Activated B cell treated with CpG ODN at 0.5 μM for 24 hours (primary cell): Measurements from ENCODE around the gene STUM. TPM values are rescaled to one million over a fixed set of nuclear protein-coding genes. Genes with fewer than 3 reads are reported as not detected.
A peak's percentile ranks its signal among the peaks of the same experiment; 100 is the strongest.

ENCODE experiments used
- ATAC-seq: fragments of 200-7000 bp; cut with Tn5 transposase; one replicate; pipeline ENCODE4 v1.10.0; 2021; ENCODE audit warnings: low read depth, mild to moderate bottlenecking, moderate library complexity
- CTCF ChIA-PET: fragments of 350-600 bp; sonication (Branson Sonifier 250); formaldehyde crosslinking; loops from one replicate; lab custom pipeline; 2021; ENCODE audit warnings: antibody characterized with exemption; lab: Charles Lee
- POLR2A ChIA-PET: fragments of 350-600 bp; sonication (Branson Sonifier 250); formaldehyde crosslinking; loops from one replicate; lab custom pipeline; 2021; ENCODE audit warnings: antibody characterized with exemption; lab: Charles Lee
- DNase-seq: peaks from one replicate; pipeline ENCODE4 v3.0.0; 2022
- H3K27ac Mint-ChIP-seq: one replicate; pipeline ENCODE4 v1.8.0; 2020; ENCODE audit warnings: mixed read lengths
- H3K27me3 Mint-ChIP-seq: one replicate; pipeline ENCODE4 v1.8.0; 2021; ENCODE audit warnings: mixed read lengths
- H3K36me3 Mint-ChIP-seq: one replicate; pipeline ENCODE4 v1.8.0; 2021; ENCODE audit warnings: low read depth, mixed read lengths
- H3K4me1 Mint-ChIP-seq: one replicate; pipeline ENCODE4 v1.8.0; 2021; ENCODE audit warnings: mixed read lengths
- H3K4me3 Mint-ChIP-seq: one replicate; pipeline ENCODE4 v1.8.0; 2020; ENCODE audit warnings: mild to moderate bottlenecking, mixed read lengths
- H3K9me3 Mint-ChIP-seq: one replicate; pipeline ENCODE4 v1.8.0; 2020; ENCODE audit warnings: mixed read lengths
- intact Hi-C: fragments of 100-400 bp; cut with micrococcal nuclease; formaldehyde crosslinking; loops from one replicate; pipeline ENCODE4 v1.15.1; 2024
- total RNA-seq: library from RNA; stranded (reverse); gene quantifications from 2 replicates; pipeline ENCODE4 v1.2.3, GENCODE V29; 2022
- TF ChIP-seq, protein P1 (sequence below): fragments of 200-600 bp; IDR thresholded peaks from one replicate; pipeline ENCODE4 v1.8.0; 2022; ENCODE audit warnings: antibody characterized with exemption, mild to moderate bottlenecking

The STUM gene
- total RNA-seq, 1 donor from 2014 or later, result 0.33 TPM

DNA sequence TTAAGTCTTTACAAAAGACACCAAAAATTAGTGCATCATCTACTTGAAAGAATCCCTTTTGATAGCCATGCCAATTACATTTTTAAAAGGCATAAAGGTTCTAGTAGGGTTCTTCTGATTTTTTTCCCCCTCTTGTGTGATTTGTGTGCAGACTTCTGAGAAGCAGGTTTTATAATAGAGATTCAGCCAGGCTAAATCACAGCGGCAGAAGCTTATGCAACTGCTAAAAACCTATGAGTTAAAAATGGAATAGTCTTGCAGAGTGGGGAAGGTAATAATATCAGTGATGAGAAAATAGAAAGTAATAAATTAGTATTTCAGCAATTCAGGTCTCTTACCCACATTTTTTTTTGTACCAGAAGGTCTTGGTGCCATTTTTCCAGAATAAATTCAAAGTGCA, 17.7 kb downstream of the STUM start:
- CTCF ChIA-PET, result no interaction called here
- intact Hi-C loops, result no loop called here
- no peak overlapping the region for H3K4me3 Mint-ChIP-seq
- no peak overlapping the region for H3K27ac Mint-ChIP-seq
- ATAC-seq (no peak), DNase-seq (no peak)
- no peaks in the 10 kb centered on the region for H3K36me3 Mint-ChIP-seq
- no peaks in the 10 kb centered on the region for H3K27me3 Mint-ChIP-seq
- H3K4me1 Mint-ChIP-seq, result peaks cover 14% of the 10 kb centered on the region
- H3K9me3 Mint-ChIP-seq, result no peaks in the 10 kb centered on the region
- TF ChIP-seq, protein P1, sequence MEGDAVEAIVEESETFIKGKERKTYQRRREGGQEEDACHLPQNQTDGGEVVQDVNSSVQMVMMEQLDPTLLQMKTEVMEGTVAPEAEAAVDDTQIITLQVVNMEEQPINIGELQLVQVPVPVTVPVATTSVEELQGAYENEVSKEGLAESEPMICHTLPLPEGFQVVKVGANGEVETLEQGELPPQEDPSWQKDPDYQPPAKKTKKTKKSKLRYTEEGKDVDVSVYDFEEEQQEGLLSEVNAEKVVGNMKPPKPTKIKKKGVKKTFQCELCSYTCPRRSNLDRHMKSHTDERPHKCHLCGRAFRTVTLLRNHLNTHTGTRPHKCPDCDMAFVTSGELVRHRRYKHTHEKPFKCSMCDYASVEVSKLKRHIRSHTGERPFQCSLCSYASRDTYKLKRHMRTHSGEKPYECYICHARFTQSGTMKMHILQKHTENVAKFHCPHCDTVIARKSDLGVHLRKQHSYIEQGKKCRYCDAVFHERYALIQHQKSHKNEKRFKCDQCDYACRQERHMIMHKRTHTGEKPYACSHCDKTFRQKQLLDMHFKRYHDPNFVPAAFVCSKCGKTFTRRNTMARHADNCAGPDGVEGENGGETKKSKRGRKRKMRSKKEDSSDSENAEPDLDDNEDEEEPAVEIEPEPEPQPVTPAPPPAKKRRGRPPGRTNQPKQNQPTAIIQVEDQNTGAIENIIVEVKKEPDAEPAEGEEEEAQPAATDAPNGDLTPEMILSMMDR, result no peak
- POLR2A ChIA-PET, result no interaction called here

DNA sequence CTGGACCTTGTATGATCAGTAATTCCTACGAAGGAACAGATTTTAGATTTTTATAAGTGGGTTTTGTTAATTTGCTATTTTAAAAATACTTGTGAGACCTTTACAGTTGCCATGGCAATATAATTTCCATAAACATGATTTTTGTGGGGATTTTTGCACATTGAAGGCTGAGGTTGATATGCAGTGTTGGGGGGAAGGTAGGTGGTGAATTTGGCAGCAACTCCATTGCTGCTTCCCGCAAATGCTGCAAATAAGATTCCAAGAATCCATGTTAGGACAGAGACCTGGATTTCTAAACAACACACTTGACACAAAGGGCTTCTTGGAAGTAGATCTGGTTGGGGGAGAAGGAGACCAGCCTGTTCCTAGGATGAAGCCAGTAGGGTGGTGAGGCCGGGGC, 18.2 kb downstream of the STUM start:
- H3K36me3 Mint-ChIP-seq, result no peaks in the 10 kb centered on the region
- no peaks in the 10 kb centered on the region for H3K27me3 Mint-ChIP-seq
- POLR2A ChIA-PET, result no interaction called here
- H3K4me1 Mint-ChIP-seq, result peaks cover 14% of the 10 kb centered on the region
- no peak overlapping the region for H3K27ac Mint-ChIP-seq
- TF ChIP-seq, protein P1, result no peak
- H3K4me3 Mint-ChIP-seq, result no peak overlapping the region
- no peak for ATAC-seq
- CTCF ChIA-PET, result no interaction called here
- H3K9me3 Mint-ChIP-seq, result no peaks in the 10 kb centered on the region
- intact Hi-C loops, result no loop called here
- no peak for DNase-seq

DNA sequence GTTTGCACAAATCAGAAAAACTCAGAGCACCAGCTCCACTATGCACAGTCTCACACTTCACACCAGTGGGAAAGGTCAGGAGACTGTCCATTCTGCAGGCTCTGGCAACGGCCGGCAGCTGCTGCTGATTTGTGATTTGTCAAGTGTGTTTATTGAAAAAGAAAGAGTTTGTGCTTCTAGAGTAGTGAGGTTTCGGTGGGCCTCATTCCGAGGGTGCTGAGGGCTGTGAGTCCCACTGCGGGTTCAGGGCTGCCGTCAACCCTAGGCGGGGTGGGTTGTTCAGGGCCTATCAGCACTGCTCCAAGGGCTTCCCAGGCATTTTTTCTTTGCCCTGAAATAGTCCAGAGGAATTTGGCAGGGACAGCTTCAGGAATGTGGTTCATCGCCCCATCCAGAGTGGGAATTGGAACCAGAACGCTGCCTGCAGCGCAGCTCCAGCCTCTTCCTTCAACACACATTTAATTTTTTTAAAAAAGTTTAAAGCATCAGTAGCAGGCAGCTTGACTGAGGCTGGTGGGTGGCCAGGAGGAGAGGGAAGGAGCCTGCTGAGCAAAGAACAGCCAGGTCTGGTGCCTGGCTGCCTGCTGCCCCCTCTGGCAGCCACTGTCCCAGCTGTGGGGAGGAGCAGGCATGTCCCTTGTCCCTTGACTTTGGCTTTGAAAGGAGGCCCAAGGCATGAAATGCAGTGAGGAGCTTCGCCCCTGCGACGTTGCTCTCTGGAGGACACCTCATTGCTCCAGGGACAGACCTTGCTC, 19.7 kb downstream of the STUM start:
- ATAC-seq, result no peak
- H3K27ac Mint-ChIP-seq, result no peak overlapping the region
- intact Hi-C loops, result loop anchor here (2.0 kb wide), 1 partner anchor 17 kb away; no protein-coding TSS in a partner anchor
- H3K4me3 Mint-ChIP-seq, result no peak overlapping the region
- H3K27me3 Mint-ChIP-seq, result no peaks in the 10 kb centered on the region
- no peaks in the 10 kb centered on the region for H3K9me3 Mint-ChIP-seq
- TF ChIP-seq, protein P1, result no peak
- POLR2A ChIA-PET, result no interaction called here
- H3K36me3 Mint-ChIP-seq, result no peaks in the 10 kb centered on the region
- CTCF ChIA-PET, result interaction anchor here (3.4 kb wide), 1 partner anchor 20 kb away, joined by 18 read pairs; the partner anchor contains the start of gene STUM
- peaks cover 14% of the 10 kb centered on the region for H3K4me1 Mint-ChIP-seq
- DNase-seq, result no peak

DNA sequence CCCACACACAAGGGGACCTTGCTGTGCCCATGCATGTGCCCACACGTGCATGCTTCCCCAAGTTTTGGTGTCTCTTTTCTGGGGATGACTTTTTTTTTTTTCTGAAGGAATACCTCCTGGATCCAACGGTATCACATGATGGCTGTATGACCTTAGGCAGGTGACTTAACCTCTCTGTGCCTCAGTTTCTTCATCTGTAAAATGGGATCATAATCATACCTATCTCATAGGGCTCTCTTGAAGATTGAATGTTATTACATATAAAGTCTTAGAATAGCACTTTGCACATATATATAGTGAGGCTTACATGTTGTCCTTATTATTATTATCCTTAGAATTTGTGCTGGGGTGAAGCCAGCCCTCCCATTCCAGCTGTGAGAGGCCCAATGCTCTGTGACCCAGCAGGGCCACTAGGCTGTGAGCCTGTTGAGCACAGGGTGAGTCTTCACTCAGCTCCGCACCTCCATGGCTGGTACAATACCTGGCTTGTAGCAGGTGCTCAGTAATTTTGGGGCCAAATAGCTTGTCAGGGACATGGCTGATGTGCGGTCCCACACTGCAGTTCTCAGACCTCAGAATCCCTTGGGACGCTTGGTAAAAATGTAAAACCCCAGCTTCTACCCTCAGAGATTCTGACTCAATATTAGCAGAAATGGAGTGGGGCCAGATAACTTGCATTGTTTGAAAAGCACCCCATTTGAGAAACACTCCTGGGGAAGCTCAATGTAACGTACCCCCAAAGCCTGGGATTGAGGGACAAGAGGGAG, 20.6 kb downstream of the STUM start:
- H3K4me1 Mint-ChIP-seq, result peaks cover 14% of the 10 kb centered on the region
- no peaks in the 10 kb centered on the region for H3K9me3 Mint-ChIP-seq
- TF ChIP-seq, protein P1, result no peak
- H3K36me3 Mint-ChIP-seq, result no peaks in the 10 kb centered on the region
- peak; percentile 43 for ATAC-seq
- H3K27ac Mint-ChIP-seq, result no peak overlapping the region
- no peaks in the 10 kb centered on the region for H3K27me3 Mint-ChIP-seq
- no peak for DNase-seq
- CTCF ChIA-PET, result interaction anchor here (3.4 kb wide), 1 partner anchor 21 kb away, joined by 18 read pairs; the partner anchor contains the start of gene STUM
- no peak overlapping the region for H3K4me3 Mint-ChIP-seq
- intact Hi-C loops, result loop anchor here (2.0 kb wide), 1 partner anchor 18 kb away; no protein-coding TSS in a partner anchor
- POLR2A ChIA-PET, result no interaction called here
